NCI-H1436 treated with DMSO at 0.1 percent for 48 hours (cell line): ENCODE data around the gene IL34.
A peak's percentile ranks its signal among the peaks of the same experiment; 100 is the strongest.

Source experiments
- DNase-seq: peaks from one replicate; lab custom pipeline; 2025; lab: John Stamatoyannopoulos, UW

Gene IL34

DNA sequence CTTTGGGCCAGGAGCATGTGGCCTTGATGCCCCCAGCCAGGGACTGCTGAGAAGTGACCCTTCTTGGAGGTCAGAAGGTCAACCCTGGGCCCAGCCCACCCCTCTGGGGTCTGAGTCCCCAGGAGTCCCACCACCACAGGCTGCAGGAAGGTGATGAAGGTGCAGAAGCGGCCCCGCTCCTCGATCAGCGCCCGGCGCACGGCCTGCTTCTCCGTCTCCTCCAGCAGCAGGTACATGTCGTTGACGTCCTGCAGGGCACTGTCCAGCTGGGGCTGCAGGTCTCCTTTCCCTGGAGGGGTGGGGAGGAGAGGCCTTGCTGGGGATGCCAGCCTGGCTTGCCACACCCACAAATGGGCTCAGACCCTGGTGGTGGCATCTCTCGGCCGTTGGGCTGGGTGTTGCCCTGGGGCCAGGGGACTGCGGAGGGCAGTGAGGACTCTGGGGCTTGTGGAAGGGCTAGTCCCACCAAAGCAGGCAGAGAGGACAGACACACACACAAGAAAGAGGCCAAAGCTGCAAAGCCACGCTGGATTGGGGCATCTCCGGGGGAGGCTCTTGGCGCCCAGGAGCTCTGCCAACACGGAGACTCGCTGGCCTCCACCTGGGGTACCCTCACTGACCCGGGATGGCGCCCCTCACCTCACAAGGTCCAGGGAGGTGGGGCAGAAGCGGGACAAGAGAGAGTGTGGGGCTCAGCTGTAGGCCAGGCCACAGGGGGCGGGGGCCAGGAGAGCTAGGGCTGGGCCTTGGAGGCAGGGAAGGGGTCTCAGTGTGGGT is 31.9 kb downstream of the IL34 start:
- no peak for DNase-seq

DNA sequence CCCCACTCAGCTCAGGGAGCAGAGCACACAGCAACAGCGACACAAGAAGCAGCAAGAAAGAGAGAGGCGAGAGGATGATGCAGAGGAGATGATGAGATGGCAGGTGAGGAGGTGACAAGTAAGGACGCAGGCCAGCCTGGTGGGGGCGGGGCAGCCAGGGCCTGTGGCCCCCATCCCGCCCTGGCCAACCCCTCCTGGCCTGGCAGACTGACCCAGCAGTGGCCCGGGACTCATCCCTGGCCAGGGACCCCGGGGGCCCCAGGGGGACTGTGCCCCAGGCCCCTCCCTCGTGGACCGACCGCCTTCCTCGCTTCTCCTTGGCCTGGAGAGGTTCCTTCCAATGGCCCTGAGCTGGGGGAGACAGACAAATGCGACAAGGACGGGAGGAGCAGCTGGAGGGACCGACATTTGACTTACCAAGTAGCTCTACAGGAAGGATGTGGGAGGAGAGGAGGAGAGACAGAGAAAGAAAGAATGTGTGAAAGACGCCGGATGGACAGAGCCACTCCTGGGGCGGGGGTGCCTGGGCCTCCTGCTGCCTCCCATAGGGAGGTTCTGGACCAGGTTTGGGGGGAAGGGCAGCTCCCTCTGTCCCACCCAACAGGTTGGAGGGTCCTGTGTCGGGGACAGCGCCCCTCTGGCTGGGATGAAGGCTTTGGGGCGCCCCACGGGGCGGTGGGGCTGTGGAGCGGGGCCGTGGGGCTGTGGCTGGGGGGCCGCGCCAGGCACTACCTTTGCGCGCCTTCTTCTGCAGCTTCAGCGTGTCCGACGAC is 32.7 kb downstream of the IL34 start:
- DNase-seq: no peak

DNA sequence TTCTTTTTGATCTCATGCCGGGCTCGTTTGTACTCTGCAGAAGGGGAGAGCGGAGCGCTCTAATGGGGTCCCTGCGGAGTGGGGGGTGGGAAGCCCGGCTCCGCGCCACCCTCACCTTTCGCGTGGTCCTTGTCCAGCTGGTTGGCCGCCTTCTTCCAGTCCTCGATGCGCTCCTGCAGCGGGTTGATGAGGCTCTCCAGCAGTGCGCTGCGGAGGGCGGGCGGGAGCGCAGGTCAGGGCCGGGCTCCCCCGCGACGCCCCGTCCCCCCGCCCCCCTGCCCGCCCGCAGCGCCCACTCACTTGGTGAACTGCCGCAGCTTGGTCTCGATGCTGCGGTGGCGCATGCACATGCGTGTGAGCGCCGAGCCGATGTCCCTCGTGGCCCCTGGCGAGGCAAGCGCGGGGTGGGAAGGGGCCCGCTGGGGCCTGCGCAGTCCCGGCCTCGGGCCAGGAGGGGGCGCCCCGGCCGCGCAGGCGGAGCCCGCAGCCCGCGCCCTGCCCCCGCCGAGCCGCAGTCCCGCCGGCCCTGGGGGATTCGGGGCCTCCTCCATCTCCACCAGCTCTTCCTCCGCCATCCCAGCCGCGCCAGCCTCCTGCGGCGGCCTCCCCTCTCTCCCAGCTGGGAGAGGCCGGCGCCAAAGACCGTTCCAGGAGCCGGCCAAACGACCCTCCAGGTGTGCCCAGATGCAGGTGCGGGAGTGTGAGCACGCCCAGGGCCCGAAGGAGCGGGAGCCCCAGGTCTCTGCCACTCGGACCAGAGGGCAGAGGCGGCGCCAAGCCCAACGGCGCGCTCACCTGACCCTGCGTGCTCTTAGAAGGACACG is 33.5 kb downstream of the IL34 start:
- DNase-seq: no peak

DNA sequence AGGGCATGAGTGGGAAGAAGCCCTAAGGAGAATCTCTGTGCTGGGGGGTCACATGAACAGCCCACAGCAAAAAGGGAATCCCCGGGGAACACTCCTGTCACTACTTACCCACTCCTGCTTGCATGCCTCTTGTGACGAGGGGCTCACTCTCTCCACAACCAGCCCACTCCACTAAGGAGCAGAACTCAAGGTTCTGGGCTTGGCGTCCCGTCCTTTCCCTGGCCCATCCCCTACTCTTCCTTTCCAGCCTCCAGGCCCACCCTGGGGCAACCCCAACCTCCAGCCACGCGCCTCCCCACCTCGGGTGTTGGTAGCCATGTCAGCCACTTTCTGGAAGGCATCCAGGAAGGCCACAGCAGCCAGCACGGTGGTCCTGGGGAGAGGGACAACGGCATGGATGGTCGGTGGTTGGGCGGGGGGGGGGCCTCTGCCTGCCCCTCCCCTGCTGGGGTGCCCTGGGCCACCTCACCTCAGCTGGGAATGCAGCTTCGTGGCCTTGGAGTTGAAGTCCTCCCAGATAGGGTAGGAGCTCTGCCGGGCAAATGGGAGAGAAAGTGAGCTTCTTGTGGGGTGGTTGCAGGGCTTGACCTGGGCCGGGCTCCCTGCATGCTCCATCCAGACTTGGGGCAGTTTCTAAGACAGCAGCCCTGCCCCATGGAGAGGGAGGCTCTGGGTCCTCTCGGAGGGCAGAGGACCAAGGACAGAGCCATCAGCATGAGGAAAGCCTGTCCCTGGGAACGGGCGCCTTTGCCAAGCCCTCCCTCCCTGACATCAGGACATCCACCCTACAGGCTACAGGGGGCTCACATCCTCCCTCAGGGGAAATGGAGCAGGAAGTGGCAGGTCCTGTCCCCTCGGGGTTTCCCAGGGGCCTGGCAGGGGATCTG is 34.4 kb downstream of the IL34 start:
- DNase-seq: no peak

DNA sequence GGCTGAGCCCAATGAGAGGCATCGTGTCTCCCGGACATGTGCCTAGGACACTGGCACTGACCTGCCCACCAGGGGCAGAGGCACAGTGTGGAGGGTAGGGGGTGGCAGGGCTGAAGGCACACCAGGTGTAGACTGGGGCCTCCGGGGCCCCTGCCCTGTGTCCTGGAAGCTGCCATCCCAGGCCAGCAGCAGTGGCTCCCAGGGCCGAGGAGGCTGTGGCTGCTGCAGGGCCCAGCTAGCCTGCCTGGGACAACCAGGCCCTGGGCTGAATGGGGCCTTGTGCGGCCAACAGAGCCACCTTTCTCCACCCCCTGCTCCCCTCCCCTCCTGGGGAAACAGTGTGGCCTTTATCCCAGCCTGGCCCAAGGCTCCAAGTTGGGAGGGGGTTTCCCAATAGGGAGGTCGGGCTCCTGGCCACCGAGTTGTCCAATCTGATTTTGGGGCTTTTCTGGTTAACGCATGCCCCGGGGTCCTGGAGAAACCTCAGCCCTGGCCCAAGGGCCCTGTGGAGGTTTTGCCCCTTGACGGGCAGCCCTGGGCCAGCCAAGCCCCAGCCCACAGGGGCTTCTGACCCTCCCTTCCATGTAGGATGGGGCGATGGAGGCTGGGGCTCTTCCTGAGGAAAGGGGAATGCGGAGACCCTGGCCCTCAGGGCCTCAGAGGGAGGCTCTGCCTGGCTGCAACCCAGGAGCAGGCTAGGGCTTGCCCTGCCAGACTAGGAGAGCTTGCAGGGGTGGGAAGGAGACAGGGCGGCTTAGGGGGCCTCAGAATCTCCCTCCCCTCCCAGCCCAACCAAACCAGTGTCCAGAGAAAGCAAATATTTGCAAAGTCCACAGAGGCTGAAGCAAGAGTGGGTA is 35.3 kb downstream of the IL34 start:
- DNase-seq: no peak

DNA sequence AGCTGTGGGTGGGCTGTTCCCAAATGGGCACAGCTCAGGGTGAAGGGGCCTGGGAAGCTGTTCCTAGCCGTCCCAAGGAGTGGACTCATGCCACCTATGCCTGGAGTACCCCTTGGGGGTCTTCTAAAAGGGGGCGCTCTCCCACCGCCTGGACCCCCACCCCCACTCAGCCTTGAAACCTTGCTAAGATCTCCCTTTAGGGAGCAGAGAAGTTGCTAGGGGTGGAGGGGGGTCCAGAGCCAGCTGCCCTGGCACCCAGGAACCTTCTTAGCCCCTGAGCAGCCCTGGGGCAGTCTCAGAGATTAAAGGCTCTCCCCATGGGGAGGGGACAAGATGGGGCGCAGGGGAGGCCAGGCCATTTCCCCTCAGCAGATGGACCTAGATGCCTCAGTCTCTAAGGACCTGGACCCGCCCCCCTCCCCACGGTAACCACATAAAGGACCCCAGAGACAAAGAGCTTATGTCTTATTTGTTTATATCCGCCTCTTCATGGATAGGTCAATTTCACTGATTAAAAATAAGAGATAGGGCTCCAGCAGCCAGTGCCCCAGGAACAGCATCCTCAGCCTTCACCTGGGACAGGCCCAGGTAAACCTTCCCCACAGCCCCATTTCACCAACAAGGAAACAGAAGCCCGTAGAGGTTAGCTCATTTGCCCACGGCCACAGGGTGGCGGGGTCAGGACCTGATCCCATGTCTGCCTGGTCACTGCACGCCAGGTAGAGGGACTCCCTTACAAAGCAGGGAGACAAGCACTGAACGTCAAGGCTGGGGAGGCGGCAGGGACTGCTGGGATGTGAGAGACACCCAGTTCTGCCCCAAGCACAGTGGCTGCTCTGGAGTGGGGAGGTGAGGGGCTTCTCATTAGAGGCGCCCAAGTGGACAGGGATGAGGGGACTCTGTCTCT is 36.1 kb downstream of the IL34 start:
- no peak for DNase-seq

DNA sequence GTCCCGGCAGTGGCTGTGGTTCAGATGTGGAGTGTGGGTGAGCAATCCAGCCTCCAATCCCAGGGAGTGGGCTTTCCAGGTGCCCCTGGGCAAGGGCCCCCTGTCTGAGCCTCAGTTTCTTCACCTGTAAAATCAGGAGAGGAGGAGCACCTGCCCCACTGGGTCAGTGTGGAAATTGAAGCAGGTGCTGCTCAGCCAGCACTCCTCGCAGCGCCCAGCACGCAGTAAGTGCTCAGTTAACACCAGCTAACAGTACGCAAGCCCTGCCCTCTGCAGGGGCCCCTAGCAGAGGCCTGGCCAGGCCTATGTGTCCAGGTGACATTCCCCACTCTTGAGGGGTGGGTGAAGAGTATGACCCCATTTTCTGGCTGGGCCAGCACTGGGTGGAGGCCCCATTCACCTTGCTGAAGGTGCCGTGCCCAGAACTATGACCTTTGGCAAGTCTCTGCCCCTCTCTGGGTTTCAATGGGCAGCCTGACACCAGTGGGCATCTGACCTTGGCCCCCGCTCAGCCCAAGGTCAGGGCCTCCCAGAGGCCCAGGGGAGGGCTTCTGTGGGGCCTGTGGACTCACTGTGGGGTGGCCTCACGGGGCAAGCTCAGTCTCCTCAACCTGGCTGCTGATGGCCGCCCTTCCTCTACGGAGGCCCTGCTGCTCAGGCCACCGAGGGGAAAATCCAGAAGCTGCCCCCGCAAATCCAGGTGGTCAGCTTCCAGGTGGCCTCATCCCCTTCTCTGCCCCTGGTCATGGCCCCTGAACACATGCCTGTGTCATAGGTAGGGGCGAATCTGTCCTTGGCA is 37.0 kb downstream of the IL34 start:
- no peak for DNase-seq

DNA sequence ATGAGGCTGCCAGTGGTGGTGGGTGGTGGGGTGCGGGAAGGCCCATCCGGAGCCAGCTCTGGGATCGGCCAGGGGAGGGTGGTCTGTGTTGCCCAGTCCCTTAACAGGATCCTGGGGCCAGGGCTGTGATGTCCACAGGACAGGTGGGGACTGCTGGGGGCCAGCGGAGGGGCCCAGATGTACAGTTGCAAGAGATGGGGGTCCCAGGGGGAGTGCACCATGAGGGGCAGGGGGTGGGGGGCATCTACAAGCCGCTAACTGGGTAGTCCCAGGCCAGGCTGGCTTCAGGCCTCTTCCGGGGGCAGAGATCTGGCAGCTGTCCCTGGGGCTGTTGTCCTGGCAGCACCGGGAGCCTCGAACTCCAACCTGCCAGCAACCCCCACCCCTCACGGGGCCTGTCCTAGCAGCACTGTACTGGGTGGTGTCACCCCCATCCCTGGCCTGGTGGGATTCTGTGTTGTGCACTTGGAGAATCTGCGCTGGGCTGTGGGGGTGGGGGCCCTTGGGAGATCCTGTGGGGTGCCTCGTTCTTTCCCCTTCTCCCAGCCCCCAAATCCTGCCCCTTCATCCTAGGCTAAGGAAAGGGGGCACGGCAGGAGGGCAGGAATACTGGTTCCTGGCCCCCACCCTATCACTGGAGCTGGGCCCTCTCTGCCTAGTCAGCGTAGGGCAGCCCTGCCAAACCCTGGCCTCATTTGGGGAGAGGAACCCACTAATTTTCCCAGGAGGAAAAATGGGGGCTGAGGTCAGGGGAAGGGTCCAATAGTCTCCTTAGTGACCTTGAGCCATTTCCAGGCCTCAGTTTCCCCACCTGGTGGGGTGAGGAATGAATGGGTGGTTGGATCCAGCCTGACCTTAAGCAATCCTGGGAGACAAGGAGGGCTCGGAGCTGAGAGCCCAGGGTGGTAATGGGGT is 38.0 kb downstream of the IL34 start:
- DNase-seq: no peak

DNA sequence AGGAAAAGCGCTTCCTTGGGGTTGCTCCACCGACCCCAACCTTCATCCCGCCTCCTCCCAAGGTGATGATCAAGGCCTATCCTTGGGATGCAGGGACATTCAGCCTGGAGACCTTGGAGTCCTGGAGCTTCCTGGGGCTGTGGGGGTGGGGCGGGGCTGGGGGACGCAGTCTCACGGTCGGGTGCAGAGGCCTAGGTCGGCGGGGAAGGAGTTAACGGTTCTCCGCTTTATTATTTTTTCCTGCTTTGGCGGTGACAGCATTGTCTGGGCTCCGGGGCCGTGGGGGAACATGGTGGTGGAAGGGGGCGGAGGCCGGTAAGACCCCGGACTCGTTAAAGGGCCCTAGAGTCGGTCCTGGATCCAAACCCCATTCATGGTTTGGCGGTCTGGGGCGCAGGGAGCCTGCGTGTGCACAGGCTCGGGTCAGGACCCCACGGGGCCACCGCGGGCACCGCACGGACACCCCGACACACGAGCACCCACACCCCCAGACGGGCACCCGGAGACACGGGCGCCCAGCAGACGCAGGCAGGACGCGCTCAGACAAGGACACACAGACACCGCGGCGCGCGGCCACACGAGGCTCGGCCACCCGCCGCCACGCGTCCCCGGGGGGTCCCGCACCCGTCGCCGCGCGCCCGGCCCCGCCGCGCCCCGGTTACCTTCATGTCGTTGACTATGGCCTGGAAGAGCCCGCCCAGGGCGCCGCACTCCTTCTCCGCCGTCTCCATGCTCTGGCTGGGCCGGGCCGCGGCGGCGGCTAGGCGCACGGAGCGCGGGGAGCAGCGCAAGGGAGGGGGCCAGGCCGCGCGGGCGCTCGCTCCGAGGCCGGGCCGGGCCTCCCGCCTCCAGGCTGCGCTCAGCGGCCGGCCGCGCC is 38.9 kb downstream of the IL34 start:
- no peak for DNase-seq

DNA sequence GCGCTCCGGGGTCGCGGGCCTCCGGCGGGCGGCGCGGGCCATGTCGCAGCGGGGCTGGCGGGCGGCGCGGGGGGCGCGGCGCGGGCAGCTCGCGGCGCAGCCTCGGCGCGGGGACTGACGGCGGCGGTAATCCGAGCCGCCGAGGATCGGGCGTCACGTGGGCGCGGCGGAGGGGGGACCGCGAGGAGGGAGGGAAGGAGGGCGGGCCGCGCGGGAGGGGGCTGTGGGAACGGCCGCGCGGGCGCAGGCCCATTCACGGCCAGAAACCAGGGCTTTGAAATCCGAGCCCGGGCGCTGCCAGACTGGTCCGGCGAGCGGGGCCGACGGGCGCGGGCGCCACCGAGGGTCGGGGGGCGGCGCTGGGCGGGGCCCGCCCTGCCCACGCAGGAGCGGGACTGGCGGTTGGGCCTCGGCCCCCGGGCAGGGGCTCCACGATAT is 39.6 kb downstream of the IL34 start, which contains the start of gene MTSS2:
Gene MTSS2 (minus strand): TSS at position 116 of the 438 bp plus-strand sequence. CDS start 262 bp downstream, outside the sequence.
- peak; percentile 34 for DNase-seq

DNA sequence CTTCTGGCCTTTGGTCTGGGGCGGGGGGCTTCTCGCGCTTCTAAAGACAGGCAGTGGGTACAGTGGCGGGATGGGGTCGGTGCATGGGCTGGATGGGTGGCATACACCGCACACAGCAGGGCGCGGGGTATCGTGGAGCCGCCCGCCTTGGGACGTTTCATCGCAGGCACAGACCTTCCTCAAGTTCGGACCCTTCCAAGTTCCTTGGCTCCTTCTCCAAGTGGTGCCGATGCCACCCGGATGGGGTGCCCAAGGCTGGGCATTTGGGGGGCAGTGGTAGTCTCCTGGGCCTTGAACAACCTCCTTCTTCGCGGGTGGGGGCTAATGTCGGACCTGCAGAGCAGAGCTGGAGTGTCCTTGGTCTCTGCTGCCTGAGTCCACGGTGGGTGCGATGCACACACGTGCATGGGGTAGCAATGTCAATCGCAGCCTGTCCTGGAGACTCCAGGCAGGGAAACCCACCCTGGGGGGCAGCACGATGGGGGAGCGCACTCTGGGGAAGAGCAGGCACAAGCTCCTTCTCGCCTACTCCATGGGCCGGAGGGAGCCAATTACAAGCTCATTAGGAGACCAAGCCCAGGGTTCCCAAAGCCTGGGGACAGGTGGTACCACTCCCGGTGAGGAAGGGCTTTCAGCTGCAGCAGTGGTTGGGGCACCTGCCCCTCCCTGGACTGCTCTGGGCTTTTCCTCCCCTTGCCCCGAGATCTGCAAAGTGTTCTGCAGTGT is 40.2 kb downstream of the IL34 start:
- no peak for DNase-seq

DNA sequence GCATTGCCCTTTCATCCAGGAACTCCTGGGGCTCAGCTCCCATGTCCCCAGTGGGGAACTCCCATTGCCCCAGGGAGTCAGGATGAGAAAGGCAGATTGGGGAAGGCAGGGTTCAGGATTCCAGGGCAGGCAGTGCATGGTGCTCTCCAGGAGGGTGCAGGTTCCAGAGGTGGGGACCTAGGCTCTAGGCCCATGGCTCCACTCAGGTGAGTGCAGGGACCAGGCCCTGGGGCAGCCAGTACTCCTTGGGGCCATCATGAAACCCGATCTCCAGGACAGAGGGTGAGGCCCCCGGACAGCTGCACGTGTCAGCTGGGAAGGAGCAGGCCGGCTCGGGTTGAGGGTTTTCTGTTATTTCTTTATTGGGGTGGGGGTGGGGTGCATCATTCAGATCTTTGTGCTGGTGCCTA is 40.7 kb downstream of the IL34 start:
- DNase-seq: no peak

DNA sequence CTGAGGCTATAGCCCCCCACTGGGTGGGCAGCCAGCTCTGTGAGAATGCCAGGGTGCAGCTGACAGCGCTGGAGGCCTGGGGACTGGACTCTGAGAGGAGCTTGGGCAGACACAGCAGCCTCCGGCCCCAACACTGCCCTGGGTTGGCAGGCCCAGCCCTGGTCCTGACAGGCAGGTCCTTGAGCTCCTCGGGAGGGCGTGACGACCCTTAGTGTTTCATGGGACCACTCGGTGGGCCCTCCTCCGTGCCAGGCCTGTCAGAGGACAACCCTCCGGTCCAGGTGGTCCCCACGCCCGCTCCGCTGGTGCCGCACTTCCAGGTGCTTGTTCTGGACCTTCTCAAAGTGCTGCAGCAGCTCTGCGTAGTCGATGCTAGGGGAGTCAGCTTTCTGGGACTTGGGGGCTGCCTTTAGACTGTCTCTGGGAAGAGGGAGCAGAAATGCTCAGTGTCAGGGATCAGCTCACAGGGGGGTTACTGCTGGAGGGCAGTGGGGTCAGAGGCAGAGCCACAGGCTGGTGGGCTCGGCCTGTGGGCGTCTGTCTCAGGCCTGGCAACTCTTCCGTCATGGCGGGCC is 41.4 kb downstream of the IL34 start:
- no peak for DNase-seq

DNA sequence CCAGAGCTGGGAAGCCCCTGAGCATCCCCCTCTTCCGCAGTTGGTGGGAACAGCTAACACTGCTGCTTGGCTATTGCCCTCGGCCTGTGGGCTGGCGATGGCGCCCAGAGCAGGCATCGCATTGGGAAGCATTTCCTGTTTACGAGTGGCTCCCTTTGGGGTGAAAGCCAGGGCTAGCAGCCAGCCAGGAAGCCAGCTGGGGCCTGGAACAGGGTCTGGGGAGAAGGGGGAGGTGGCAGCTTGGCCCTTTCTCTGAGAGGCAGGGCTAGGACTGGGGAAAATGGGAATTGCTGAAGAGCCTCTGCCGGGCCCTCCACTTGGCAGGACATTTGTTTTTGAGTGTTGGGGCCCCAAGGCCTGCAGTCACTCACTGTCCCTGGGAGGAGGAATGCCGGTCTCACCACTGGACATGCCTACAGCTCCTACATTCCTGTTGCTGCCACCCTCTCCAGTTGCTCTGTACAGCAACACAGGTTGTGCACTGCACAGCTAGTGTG is 41.9 kb downstream of the IL34 start:
- DNase-seq: no peak
